IMR-90 (cell line): Measurements from ENCODE around the gene TBXAS1. TPM values are rescaled to one million over a fixed set of nuclear protein-coding genes. Genes with fewer than 3 reads are reported as not detected.

ENCODE experiments used
- ATAC-seq: fragments of 200-7000 bp; cut with Tn5 transposase; 2 replicates; pipeline ENCODE4 v1.9.1; 2020; ENCODE audit warnings: low read depth, mild to moderate bottlenecking, moderate library complexity
- BruUV-seq: library from RNA; stranded (reverse); fragments of 400-500 nt; replicated peaks from 2 replicates; lab custom pipeline; 2021; lab: Mats Ljungman, UMichigan
- CTCF ChIA-PET: fragments of 300-600 bp; formaldehyde crosslinking; extraction: SDS; loops from one replicate; lab custom pipeline; 2021; ENCODE audit warnings: antibody characterized with exemption; lab: Yijun Ruan, JAX
- POLR2A ChIA-PET: fragments of 300-600 bp; sonication (Branson Sonifier 250); formaldehyde crosslinking; loops from one replicate; lab custom pipeline; 2022; ENCODE audit warnings: antibody characterized with exemption; ENCODE audit not compliant: unreplicated experiment; lab: Charles Lee
- DNase-seq: peaks from one replicate; pipeline ENCODE4 v3.0.0; 2013
- H2AFZ ChIP-seq: replicated peaks from 2 replicates; pipeline ENCODE3; 2013; ENCODE audit warnings: low read length, mild to moderate bottlenecking; ENCODE audit not compliant: poor library complexity
- H2AK5ac ChIP-seq: 2 replicates; pipeline ENCODE4 v1.6.1; 2013; ENCODE audit warnings: low read depth, low read length, inconsistent platforms
- H2AK9ac ChIP-seq: replicated peaks from 2 replicates; pipeline ENCODE3; 2013; ENCODE audit warnings: mild to moderate bottlenecking, low read depth, low read length, moderate library complexity; ENCODE audit not compliant: poor library complexity
- H2BK120ac ChIP-seq: 2 replicates; pipeline ENCODE4 v1.6.1; 2013; ENCODE audit warnings: low read depth, low read length, inconsistent platforms
- H2BK15ac ChIP-seq: 3 replicates; pipeline ENCODE4 v1.6.1; 2013; ENCODE audit warnings: low read depth, low read length, inconsistent platforms
- H2BK20ac ChIP-seq: 2 replicates; pipeline ENCODE4 v1.6.1; 2013; ENCODE audit warnings: low read depth, mild to moderate bottlenecking, inconsistent platforms, low read length, moderate library complexity
- H2BK5ac ChIP-seq: 2 replicates; pipeline ENCODE4 v1.6.1; 2013; ENCODE audit warnings: mild to moderate bottlenecking, low read depth, low read length, inconsistent platforms; ENCODE audit not compliant: poor library complexity, severe bottlenecking
- H3K14ac ChIP-seq: replicated peaks from 2 replicates; pipeline ENCODE4 v1.6.1; 2013; ENCODE audit warnings: low read depth, low read length, inconsistent platforms
- H3K18ac ChIP-seq: 2 replicates; pipeline ENCODE4 v1.6.1; 2013; ENCODE audit warnings: low read depth, low read length, control low read depth
- H3K23ac ChIP-seq: 2 replicates; pipeline ENCODE4 v1.6.1; 2013; ENCODE audit warnings: low read depth, low read length, inconsistent platforms
- H3K27ac ChIP-seq: 2 replicates; pipeline ENCODE4 v1.5.1; 2013; ENCODE audit warnings: mild to moderate bottlenecking, control low read depth, low read length; ENCODE audit not compliant: insufficient read depth
- H3K27me3 ChIP-seq: 2 replicates; pipeline ENCODE4 v1.6.1; 2013; ENCODE audit warnings: low read length; ENCODE audit not compliant: control insufficient read depth, insufficient read depth
- H3K36me3 ChIP-seq: 2 replicates; pipeline ENCODE4 v1.6.1; 2013; ENCODE audit warnings: low read length, mixed read lengths; ENCODE audit not compliant: control insufficient read depth, insufficient read depth
- H3K4ac ChIP-seq: 2 replicates; pipeline ENCODE4 v1.6.1; 2013; ENCODE audit warnings: low read depth, low read length, inconsistent platforms
- H3K4me1 ChIP-seq: 2 replicates; pipeline ENCODE4 v1.6.1; 2013; ENCODE audit warnings: low read length, mixed read lengths; ENCODE audit not compliant: control insufficient read depth, insufficient read depth
- H3K4me2 ChIP-seq: 2 replicates; pipeline ENCODE4 v1.6.1; 2013; ENCODE audit warnings: low read depth, mild to moderate bottlenecking, control low read depth, low read length, moderate library complexity
- H3K4me3 ChIP-seq: 2 replicates; pipeline ENCODE4 v1.5.1; 2013; ENCODE audit warnings: low read depth, mild to moderate bottlenecking, control low read depth, low read length, moderate library complexity; ENCODE audit not compliant: insufficient read depth
- H3K56ac ChIP-seq: 2 replicates; pipeline ENCODE4 v1.6.1; 2013; ENCODE audit warnings: low read length, inconsistent platforms; ENCODE audit not compliant: insufficient read depth; ENCODE audit errors: extremely low read depth
- H3K79me1 ChIP-seq, 2 experiments: 2 replicates each; pipeline ENCODE4 v1.6.1; 2013; ENCODE audit warnings: low read length in 2 of 2, inconsistent platforms in 1 of 2, low read depth in 1 of 2
- H3K9ac ChIP-seq: 2 replicates; pipeline ENCODE4 v1.6.1; 2013; ENCODE audit warnings: low read depth, low read length, control low read depth
- H3K9me1 ChIP-seq: 2 replicates; pipeline ENCODE4 v1.6.1; 2013; ENCODE audit warnings: low read length, inconsistent platforms; ENCODE audit not compliant: insufficient read depth
- H3K9me3 ChIP-seq: 2 replicates; pipeline ENCODE4 v1.6.1; 2013; ENCODE audit warnings: low read length; ENCODE audit not compliant: control insufficient read depth, insufficient read depth
- H4K20me1 ChIP-seq: 2 replicates; pipeline ENCODE4 v1.6.1; 2013; ENCODE audit warnings: low read length, inconsistent platforms; ENCODE audit not compliant: insufficient read depth
- H4K5ac ChIP-seq: 2 replicates; pipeline ENCODE4 v1.6.1; 2013; ENCODE audit warnings: mild to moderate bottlenecking, low read depth, low read length, control low read depth
- H4K8ac ChIP-seq, 2 experiments: 2 replicates each; pipeline ENCODE4 v1.6.1; 2013; ENCODE audit warnings: low read depth in 2 of 2, low read length in 2 of 2, control low read depth in 1 of 2, inconsistent platforms in 1 of 2
- H4K91ac ChIP-seq: 2 replicates; pipeline ENCODE4 v1.6.1; 2013; ENCODE audit warnings: low read depth, low read length, inconsistent platforms; ENCODE audit not compliant: insufficient read depth
- BHLHE40 ChIP-seq: fragments of 150-350 bp; IDR thresholded peaks from 2 replicates; pipeline ENCODE4 v1.6.1; 2016; ENCODE audit warnings: mild to moderate bottlenecking, low read depth, low read length
- CEBPB ChIP-seq: IDR thresholded peaks from 2 replicates; pipeline ENCODE4 v1.6.1; 2012; ENCODE audit warnings: low read depth, low read length, improper control_type of control experiment
- CTCF ChIP-seq: conservative IDR thresholded peaks from 2 replicates; pipeline ENCODE4 v1.5.1; 2012; ENCODE audit warnings: mild to moderate bottlenecking, low read depth, low read length, improper control_type of control experiment
- FOS ChIP-seq: fragments of 150-350 bp; IDR thresholded peaks from 2 replicates; pipeline ENCODE4 v1.6.1; 2016; ENCODE audit warnings: low read depth, low read length
- MXI1 ChIP-seq: IDR thresholded peaks from 2 replicates; pipeline ENCODE4 v1.6.1; 2012; ENCODE audit warnings: low read depth, mild to moderate bottlenecking, low read length, moderate library complexity, borderline replicate concordance
- NFE2L2 ChIP-seq: fragments of 150-350 bp; IDR thresholded peaks from 2 replicates; pipeline ENCODE4 v1.6.1; 2016; ENCODE audit warnings: low read depth, mild to moderate bottlenecking, low read length
- POLR2A ChIP-seq: IDR thresholded peaks from 2 replicates; pipeline ENCODE4 v1.6.1; 2012; ENCODE audit warnings: mild to moderate bottlenecking, low read depth, low read length
- RAD21 ChIP-seq: IDR thresholded peaks from 2 replicates; pipeline ENCODE4 v1.6.1; 2012; ENCODE audit warnings: low read length, improper control_type of control experiment
- RCOR1 ChIP-seq: IDR thresholded peaks from 2 replicates; pipeline ENCODE4 v1.6.1; 2012; ENCODE audit warnings: mild to moderate bottlenecking, low read length, improper control_type of control experiment; ENCODE audit not compliant: insufficient replicate concordance
- RFX5 ChIP-seq: IDR thresholded peaks from 2 replicates; pipeline ENCODE4 v1.8.0; 2012; ENCODE audit warnings: low read depth, mild to moderate bottlenecking, low read length, moderate library complexity
- SMC3 ChIP-seq: fragments of 150-350 bp; IDR thresholded peaks from 2 replicates; pipeline ENCODE4 v1.6.1; 2016; ENCODE audit warnings: low read depth, mild to moderate bottlenecking, antibody characterized with exemption, low read length, moderate library complexity
- USF2 ChIP-seq: fragments of 150-350 bp; IDR thresholded peaks from 2 replicates; pipeline ENCODE4 v1.6.1; 2017; ENCODE audit warnings: mild to moderate bottlenecking, antibody characterized with exemption, low read length, low read depth
- WGBS, 2 experiments: methylation state at CpG; one replicate each; pipeline versions ENCODE4 v1.1.5 to v1.1.7; 2013; ENCODE audit warnings: missing lambda C conversion rate in 2 of 2; ENCODE audit not compliant: insufficient read length in 1 of 2; ENCODE audit errors: extremely low coverage in 2 of 2; 5-methylcytosine and 5-hydroxymethylcytosine counted together
- dilution Hi-C: fragments of 300-500 bp; cut with HindIII; formaldehyde crosslinking; loops from one replicate; pipeline ENCODE4 v1.14.3; 2018; ENCODE audit warnings: low sequenced_read_pairs; ENCODE audit not compliant: unreplicated experiment
- in situ Hi-C: fragments of 300-500 bp; cut with MboI; formaldehyde crosslinking; loops from 3 replicates; pipeline ENCODE4 v1.14.3; 2019; ENCODE audit warnings: low sequenced_read_pairs, inconsistent platforms, mixed read lengths
- intact Hi-C: fragments of 100-400 bp; cut with micrococcal nuclease; formaldehyde crosslinking; loops from 2 replicates; pipeline ENCODE4 v1.10.0; 2022
- polyA plus RNA-seq, 3 experiments: library from polyadenylated mRNA; depleted of rRNA; stranded (reverse); fragments of >200 nt; gene quantifications; 2 replicates each; pipeline ENCODE4 v1.2.3, GENCODE V29; 2012; ENCODE audit warnings: low replicate concordance in 1 of 3
- total RNA-seq: library from RNA; depleted of rRNA; stranded (reverse); fragments of >200 nt; gene quantifications from 2 replicates; pipeline ENCODE4 v1.2.3, GENCODE V29; 2012

The TBXAS1 gene
- total and polyA plus RNA-seq, 2 of the 4 experiments (the other 2 are of a cell fraction): 5.9 to 10.8 TPM

GRCh38 chr7:139994356-139994755 is 165.3 kb downstream of the TBXAS1 start:
- WGBS, 2 experiments: no CpG with 5 or more reads among the region's 1 CpG
- Histone ChIP-seq H3K14ac (peak overlapping the region; percentile 81), H4K8ac (peak overlapping the region; percentile 29 to 69; a peak in 2 of 4 replicates), H3K4me2 (no peak overlapping the region; the same call in 1 of the 2 replicates), H3K9ac (0 out of 2 replicates have a peak overlapping the region, but pooled peaks have one; percentile 4), H4K20me1 (no peaks in the 10 kb centered on the region), H2BK5ac (peak overlapping the region; percentile 19), H4K5ac (peak overlapping the region; percentile 71), H3K27ac (peak overlapping the region; percentile 82; the same call in 1 of the 2 replicates), H2AK9ac (no peak overlapping the region), H2BK20ac (peak overlapping the region; percentile 88), H3K4ac (peak overlapping the region; percentile 86), H3K9me1 (peaks cover 25% of the 10 kb centered on the region), H2AFZ (no peak overlapping the region), H2AK5ac (peak overlapping the region; percentile 18; the same call in 1 of the 2 replicates), H2BK15ac (peak overlapping the region; percentile 59; the same call in 1 of the 3 replicates), H3K23ac (0 out of 2 replicates have a peak overlapping the region, but pooled peaks have one; percentile 21), H3K79me1 (0 out of 4 replicates have a peak, but pooled peaks cover 0 to 3% of the 10 kb centered on the region in 2 experiments), H3K4me1 (peaks cover 20% of the 10 kb centered on the region), H3K27me3 (no peaks in the 10 kb centered on the region; the same call in 1 of the 2 replicates), H3K56ac (peak overlapping the region; percentile 14; the same call in 1 of the 2 replicates), H4K91ac (peak overlapping the region; percentile 81), H3K9me3 (no peaks in the 10 kb centered on the region), H3K18ac (peak overlapping the region; percentile 85), H3K4me3 (no peak overlapping the region), H3K36me3 (no peaks in the 10 kb centered on the region), H2BK120ac (peak overlapping the region; percentile 83)
- intact Hi-C loops: no loop called here
- in situ Hi-C loops: no loop called here
- dilution Hi-C loops: no loop called here
- no peak for DNase-seq
- CTCF ChIA-PET: interaction anchor here (0.7 to 1.7 kb wide), 4 partner anchors 313 to 375 kb away, joined by 3 to 6 read pairs (median 4); no protein-coding TSS in a partner anchor
- POLR2A ChIA-PET: no interaction called here
- TF ChIP-seq FOS: no peak
- TF ChIP-seq RCOR1: no peak
- no peak for TF ChIP-seq NFE2L2
- TF ChIP-seq CTCF: no peak
- TF ChIP-seq BHLHE40: no peak
- no peak for TF ChIP-seq USF2
- no peak for TF ChIP-seq RFX5
- TF ChIP-seq POLR2A: no peak
- TF ChIP-seq SMC3: no peak
- TF ChIP-seq RAD21: no peak
- TF ChIP-seq CEBPB: no peak
- TF ChIP-seq MXI1: no peak
- no peak for ATAC-seq
- no TSS peak for BruUV-seq
